Subcutaneous abdominal adipose tissue (tissue), 5 donors: ENCODE measurements around the gene FAM53B.
"Not testable (repeated sequence)": the region's sequence is repeated elsewhere in the genome, so short reads cannot be mapped to it uniquely, and the experiment has no call there.

Source experiments
- H3K27ac ChIP-seq: one replicate; pipeline ENCODE4 v1.7.0; 2013; ENCODE audit warnings: low read depth, mild to moderate bottlenecking, inconsistent platforms, low read length, moderate library complexity
- H3K27me3 ChIP-seq, 5 donors: one replicate each; pipeline ENCODE4 v1.7.0; 2013; ENCODE audit warnings: low read length in 5 of 5, inconsistent platforms in 1 of 5; ENCODE audit not compliant: control insufficient read depth in 5 of 5, insufficient read depth in 4 of 5
- H3K36me3 ChIP-seq, 5 donors: one replicate each; pipeline ENCODE4 v1.7.0; 2013; ENCODE audit warnings: low read length in 5 of 5; ENCODE audit not compliant: control insufficient read depth in 5 of 5, insufficient read depth in 5 of 5
- H3K4me1 ChIP-seq, 5 donors: one replicate each; pipeline ENCODE4 v1.7.0; 2013; ENCODE audit warnings: low read length in 5 of 5, mild to moderate bottlenecking in 3 of 5, moderate library complexity in 1 of 5; ENCODE audit not compliant: control insufficient read depth in 5 of 5, insufficient read depth in 5 of 5
- H3K4me3 ChIP-seq, 5 donors: one replicate each; pipeline ENCODE4 v1.7.0; 2013; ENCODE audit warnings: low read length in 5 of 5, low read depth in 1 of 5
- H3K9ac ChIP-seq, 5 donors: one replicate each; pipeline ENCODE4 v1.7.0; 2013; ENCODE audit warnings: low read length in 5 of 5, mild to moderate bottlenecking in 4 of 5, moderate library complexity in 3 of 5
- H3K9me3 ChIP-seq, 5 donors: one replicate each; pipeline ENCODE4 v1.7.0; 2013; ENCODE audit warnings: low read length in 5 of 5; ENCODE audit not compliant: control insufficient read depth in 5 of 5
- donor health status: healthy.
- donor health status: healthy.
- donor health status: healthy.
- donor health status: healthy.
- donor health status: healthy.

FAM53B gene

DNA sequence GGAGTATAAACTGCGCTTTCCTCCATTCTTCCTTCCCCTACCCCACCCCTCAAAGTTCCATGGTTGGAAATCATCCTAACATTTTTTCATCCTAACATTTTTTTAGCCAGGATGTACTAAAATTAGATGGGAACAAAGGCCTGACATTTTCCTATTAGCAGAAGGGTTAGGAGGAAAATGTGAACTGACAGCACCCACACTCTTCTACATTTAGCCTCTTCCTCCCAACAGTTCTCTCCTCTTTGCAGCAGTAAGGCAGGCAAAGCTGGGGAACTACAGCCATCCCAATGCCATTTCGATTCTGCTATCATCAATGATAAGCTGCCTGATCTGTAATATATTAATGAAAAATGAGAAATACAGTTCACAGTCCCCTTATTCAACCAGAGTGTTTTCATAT, 11.4 kb upstream of the FAM53B start:
- Histone ChIP-seq H3K27me3 (no peaks in the 10 kb centered on the region), H3K27ac (no peak overlapping the region), H3K4me3 (no peak overlapping the region), H3K4me1 (peaks cover 0 to 35% (median 13%) of the 10 kb centered on the region in 5 donors), H3K36me3 (peaks cover 0 to 19% (median 7%) of the 10 kb centered on the region in 5 donors), H3K9me3 (no peaks in the 10 kb centered on the region), H3K9ac (no peak overlapping the region)

DNA sequence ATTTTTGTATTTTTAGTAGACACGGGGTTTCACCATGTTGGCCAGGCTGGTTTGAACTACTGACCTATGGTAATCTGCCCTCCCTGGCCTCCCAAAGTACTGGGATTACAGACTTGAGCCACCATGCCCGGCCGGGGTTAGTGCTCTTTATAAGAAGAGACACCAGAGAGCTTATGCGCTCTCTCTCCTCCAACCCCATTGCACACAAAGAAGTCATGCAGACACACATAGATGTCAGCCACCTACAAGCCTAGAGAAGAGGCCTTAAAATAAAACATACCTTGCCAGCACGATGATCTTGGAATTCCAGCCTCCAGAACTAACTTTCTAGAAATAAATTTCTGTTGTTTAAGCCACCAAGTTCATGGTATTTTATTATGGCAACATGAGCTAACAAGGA, 10.0 kb upstream of the FAM53B start:
- Histone ChIP-seq H3K27ac (no peak overlapping the region), H3K4me1 (peaks cover 0 to 35% (median 18%) of the 10 kb centered on the region in 5 donors), H3K9ac (no peak overlapping the region), H3K27me3 (no peaks in the 10 kb centered on the region), H3K4me3 (no peak overlapping the region), H3K9me3 (no peaks in the 10 kb centered on the region), H3K36me3 (peaks cover 0 to 14% (median 3%) of the 10 kb centered on the region in 5 donors)

DNA sequence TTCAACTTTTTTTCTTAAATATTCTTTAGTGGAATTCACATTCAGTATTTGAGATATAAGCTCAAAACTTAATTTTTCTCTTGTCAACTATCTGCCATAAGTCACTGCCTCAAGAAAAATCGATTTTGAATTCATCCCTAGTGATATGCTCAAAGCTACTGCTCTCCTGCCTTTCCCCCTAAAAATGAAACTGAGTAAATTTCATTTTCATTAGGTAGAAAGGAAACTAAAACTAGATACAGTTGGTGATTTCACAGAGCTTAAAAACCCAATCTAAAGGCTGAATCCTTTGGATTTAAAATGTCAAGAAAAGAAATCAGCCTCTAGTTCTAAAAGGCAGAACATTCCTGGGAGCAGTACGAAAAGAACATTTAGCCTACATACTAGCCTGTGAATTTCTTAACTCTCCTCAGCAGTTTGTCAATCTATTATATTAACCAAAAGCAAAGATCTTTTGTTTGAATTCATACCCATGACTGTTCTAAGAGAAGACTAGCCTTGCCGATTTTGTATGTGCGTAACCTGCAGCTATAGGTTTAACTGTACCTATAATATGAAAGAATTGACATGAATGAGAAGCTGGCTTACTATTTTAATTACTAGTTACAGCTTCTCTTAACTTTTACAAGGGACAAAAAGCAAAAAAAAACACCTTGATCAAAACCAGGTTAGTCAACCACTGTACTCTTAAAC, 4.9 kb upstream of the FAM53B start:
- Histone ChIP-seq H3K9ac (peak overlapping the region in 4 of 5 donors; percentile 17 to 53 (median 42)), H3K36me3 (peaks cover 0 to 9% (median 2%) of the 10 kb centered on the region in 5 donors), H3K27ac (peak overlapping the region; percentile 48), H3K4me3 (no peak overlapping the region), H3K27me3 (no peaks in the 10 kb centered on the region), H3K4me1 (peaks cover 0 to 28% (median 15%) of the 10 kb centered on the region in 5 donors), H3K9me3 (no peaks in the 10 kb centered on the region)

DNA sequence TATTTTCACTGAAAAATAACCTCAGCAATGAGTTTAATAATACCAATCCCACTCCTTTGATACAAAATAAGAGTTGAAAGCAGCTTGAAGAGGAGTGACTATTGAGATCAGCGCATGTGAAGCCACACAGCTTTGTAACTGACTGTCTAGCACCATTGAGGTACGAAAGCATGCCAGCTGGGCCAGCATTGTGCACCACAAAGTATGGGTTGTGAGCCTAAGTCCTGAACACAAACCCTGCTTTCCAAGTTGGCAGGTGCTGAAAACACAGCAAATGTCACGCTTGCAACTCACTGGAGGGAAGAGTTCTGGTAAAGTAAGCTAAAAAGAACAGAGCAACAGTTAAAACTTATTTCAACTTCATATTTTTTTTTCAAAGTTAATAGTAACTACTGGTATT, 4.0 kb upstream of the FAM53B start:
- H3K9me3 ChIP-seq, result no peaks in the 10 kb centered on the region
- H3K9ac ChIP-seq, result no peak overlapping the region
- H3K27me3 ChIP-seq, result no peaks in the 10 kb centered on the region
- H3K4me1 ChIP-seq, result peaks cover 0 to 28% (median 15%) of the 10 kb centered on the region in 5 donors
- H3K36me3 ChIP-seq, result peaks cover 0 to 4% (median 2%) of the 10 kb centered on the region in 5 donors
- H3K4me3 ChIP-seq, result no peak overlapping the region
- H3K27ac ChIP-seq, result peak overlapping the region; percentile 48

DNA sequence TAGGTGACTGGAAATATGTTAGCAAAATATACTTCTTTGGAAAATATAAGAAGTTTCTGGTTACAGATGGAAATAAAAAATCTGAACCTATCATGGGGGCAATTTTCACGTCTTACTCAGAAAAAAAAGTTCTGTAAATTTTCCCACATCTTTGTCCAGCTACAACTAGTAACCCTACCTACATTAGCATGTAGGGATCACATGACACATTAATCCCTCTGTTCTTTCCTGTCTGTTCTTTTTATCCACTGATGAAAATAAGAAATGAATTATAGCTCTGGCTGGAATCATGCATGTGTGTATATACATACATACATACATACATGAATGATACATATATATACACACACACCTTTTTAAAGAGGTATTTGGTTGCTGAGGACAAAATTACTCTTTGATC, 3.6 kb upstream of the FAM53B start:
- H3K4me1 ChIP-seq, result peaks cover 0 to 30% (median 18%) of the 10 kb centered on the region in 5 donors
- H3K9me3 ChIP-seq, result no peaks in the 10 kb centered on the region
- H3K4me3 ChIP-seq, result no peak overlapping the region
- no peak overlapping the region for H3K27ac ChIP-seq
- H3K9ac ChIP-seq, result no peak overlapping the region
- H3K36me3 ChIP-seq, result peaks cover 0 to 4% (median 2%) of the 10 kb centered on the region in 5 donors
- no peaks in the 10 kb centered on the region for H3K27me3 ChIP-seq

DNA sequence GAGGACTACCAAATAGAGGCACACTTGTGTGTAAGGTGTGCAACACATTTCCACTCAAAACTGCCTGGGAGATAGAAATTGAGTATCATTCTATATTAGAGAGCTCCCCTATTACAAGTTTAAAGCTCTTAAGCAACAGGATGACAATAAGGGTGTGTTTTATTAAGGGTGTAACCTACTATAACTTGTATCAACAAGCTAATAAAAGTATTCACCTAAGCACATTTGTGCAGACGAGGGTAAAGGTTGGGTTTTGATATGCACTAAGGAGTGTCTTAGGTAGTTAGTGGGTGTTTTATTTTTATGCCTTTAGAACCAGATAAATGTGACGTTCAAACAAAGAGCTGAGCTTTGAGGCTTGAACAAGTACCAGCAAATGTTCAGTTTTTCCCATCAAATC, 2.8 kb upstream of the FAM53B start:
- H3K27ac ChIP-seq, result no peak overlapping the region

DNA sequence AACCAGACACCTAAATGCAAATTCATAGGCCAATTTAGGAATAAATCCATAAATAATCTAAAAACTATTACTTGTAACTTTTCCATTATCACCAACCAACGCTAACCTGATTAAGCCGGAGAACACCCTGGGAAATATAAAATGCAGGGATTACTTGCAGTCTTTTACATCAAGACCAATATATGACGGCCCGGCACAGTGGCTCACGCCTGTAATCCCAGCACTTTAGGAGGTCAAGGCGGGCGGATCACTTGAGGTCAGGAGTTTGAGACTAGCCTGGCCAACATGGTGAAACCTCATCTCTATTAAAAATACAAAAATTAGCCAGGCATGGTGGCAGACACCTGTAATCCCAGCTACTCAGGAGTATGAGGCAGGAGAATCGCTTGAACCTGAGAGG, 2.3 kb upstream of the FAM53B start:
- not testable (repeated sequence) for H3K36me3 ChIP-seq, H3K9ac ChIP-seq, H3K27me3 ChIP-seq, H3K27ac ChIP-seq, H3K9me3 ChIP-seq, H3K4me3 ChIP-seq
- peaks cover 8 to 43% (median 31%) of the 10 kb centered on the region in 5 donors for H3K4me1 ChIP-seq

More for the DNA sequence above, 2.8 kb upstream of the FAM53B start:
- H3K4me3 ChIP-seq, result no peak overlapping the region
- H3K4me1 ChIP-seq, result peaks cover 4 to 37% (median 25%) of the 10 kb centered on the region in 5 donors
- no peaks in the 10 kb centered on the region for H3K9me3 ChIP-seq
- H3K9ac ChIP-seq, result no peak overlapping the region
- no peaks in the 10 kb centered on the region for H3K27me3 ChIP-seq
- peaks cover 0 to 4% (median 2%) of the 10 kb centered on the region in 5 donors for H3K36me3 ChIP-seq

DNA sequence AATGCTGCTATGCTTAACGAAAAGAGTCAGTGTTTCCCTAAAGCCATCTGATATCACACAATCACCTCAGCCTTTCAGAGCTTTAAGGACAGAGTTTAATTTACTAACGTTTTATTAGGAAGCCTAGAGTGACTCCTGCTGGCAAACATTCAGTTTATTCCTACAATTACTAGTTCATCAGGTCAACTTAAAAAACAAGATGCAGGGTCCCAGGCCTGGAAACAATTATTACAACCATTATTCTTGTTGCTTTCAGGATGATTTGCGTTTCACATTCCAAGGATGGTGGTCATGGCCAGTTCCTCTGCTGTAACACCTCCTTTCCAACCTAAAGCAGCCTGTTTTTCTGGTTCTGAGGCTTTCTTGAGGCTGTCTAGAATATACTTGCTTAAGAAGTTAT, 1.5 kb upstream of the FAM53B start:
- no peak overlapping the region for H3K27ac ChIP-seq
- H3K4me1 ChIP-seq, result peaks cover 10 to 50% (median 39%) of the 10 kb centered on the region in 5 donors
- H3K9ac ChIP-seq, result no peak overlapping the region
- H3K36me3 ChIP-seq, result peaks cover 0 to 4% (median 2%) of the 10 kb centered on the region in 5 donors
- no peaks in the 10 kb centered on the region for H3K27me3 ChIP-seq
- no peak overlapping the region for H3K4me3 ChIP-seq
- no peaks in the 10 kb centered on the region for H3K9me3 ChIP-seq

DNA sequence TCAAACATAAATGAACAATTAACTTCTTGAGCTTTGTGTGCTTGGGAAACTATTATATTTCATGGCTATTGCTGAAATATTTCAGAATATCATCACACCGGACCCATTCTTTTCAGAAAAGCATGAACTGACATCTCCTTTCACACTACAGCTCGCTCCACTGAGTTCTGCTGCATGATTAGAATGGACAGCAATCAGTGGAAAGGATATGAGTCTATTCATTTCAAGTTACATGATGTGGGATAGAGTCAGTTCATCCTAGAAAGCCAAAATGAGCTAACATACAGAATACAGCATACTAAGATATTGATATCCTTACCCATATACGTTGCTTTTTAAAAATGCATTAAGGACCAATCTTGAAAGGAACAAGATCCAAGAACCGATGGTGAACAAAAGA, 1.1 kb upstream of the FAM53B start:
- peaks cover 0 to 4% (median 0%) of the 10 kb centered on the region in 5 donors for H3K36me3 ChIP-seq
- H3K4me3 ChIP-seq, result no peak overlapping the region
- peak overlapping the region in 1 of 5 donors; percentile 26 for H3K9ac ChIP-seq
- peaks cover 10 to 55% (median 43%) of the 10 kb centered on the region in 5 donors for H3K4me1 ChIP-seq
- H3K9me3 ChIP-seq, result no peaks in the 10 kb centered on the region
- H3K27me3 ChIP-seq, result no peaks in the 10 kb centered on the region
- peak overlapping the region; percentile 67 for H3K27ac ChIP-seq

DNA sequence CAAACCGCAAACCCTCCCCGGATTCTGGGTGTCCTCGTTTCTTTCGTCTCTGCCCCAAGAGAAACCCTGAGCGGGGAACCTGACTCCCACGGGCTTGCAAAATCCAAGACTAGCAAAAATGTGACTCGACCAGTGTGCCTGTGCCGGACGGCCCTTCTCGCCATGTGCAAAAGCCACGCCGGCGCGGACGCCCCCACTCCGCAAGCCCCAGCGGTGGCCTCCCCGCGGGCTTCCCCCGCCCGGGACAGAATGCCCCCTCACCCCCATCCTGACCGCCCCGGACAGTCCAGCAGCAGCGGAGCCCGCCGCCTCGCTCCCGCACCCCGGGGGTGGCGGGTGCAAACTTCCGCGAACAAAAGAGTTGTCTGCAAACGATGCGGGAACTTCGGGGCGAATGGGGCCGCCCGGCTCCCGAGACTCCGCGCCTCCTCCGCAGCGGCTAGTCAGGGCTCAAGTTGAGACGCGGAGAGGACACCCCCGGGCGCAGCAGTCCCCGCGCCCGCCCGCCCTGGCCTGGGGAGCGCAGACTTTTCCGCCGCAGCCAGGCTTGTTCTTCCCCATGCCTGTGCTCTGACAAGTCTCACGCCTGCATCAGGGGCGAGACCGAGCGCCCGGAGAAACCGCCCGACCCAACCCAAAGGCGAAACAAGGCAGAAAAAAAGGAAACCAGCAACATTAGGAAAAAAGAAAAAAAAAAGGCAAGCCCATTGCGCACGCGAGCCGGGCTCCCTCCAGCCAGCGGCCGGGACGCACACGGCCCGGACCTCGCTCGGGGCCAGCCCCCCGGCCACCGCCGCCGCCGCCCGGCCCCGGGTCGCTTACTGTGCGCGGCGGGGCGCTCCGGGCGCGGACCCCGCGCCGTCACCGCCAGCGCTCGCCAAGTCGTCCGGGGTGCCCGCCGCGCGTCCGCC, 732 bp downstream of the FAM53B start:
- H3K9me3 ChIP-seq, result no peaks in the 10 kb centered on the region
- peak overlapping the region in 4 of 5 donors; percentile 48 to 68 (median 62) for H3K9ac ChIP-seq
- H3K27me3 ChIP-seq, result no peaks in the 10 kb centered on the region
- H3K4me3 ChIP-seq, result peak overlapping the region; percentile 55 to 81 (median 74)
- H3K36me3 ChIP-seq, result peaks cover 0 to 4% (median 0%) of the 10 kb centered on the region in 5 donors
- H3K27ac ChIP-seq, result peak overlapping the region; percentile 90
- H3K4me1 ChIP-seq, result peaks cover 13 to 61% (median 56%) of the 10 kb centered on the region in 5 donors
